ENCODE results near the gene DACT3.

DNA sequence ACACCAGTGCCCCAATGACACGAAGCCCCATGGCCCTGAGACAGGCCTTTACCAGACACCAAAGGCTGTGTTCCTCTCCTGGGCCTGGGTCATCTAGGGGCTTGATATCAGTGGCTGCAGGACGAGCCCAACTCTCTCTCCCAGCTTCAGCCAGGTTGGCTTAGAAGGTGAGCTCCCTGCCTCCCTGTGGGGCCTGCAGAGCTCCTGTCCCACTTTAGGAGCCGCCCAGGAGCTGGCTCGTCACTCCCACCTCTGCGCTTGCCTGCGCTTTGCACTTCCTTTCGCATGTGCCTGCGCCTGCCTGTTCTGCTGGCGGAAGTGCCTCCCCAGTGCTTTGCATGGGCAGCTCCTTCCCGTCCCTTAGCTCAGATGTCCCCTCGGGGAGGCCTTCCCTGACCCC is 55.0 kb downstream of the DACT3 start:
- TF ChIP-seq CTCF (IDR thresholded peaks at IDR 0.05; ENCODE audit: low read depth, low read length, missing input control) (no peak), RAD21 (IDR thresholded peaks at IDR 0.05) (no peak), SP1 (IDR thresholded peaks at IDR 0.05) (no peak), MAX (IDR thresholded peaks at IDR 0.05) (no peak), RXRA (IDR thresholded peaks at IDR 0.05) (no peak), JUND (IDR thresholded peaks at IDR 0.05) (no peak), EGR1 (IDR thresholded peaks at IDR 0.05; ENCODE audit: low read depth in 2 of 2) (no peak), GABPA (IDR thresholded peaks at IDR 0.05 in 1 of 2, conservative IDR thresholded peaks at IDR 0.05 in 1 of 2) (no peak), FOXA1 (IDR thresholded peaks at IDR 0.05) (no peak), YY1 (IDR thresholded peaks at IDR 0.05) (no peak), REST (IDR thresholded peaks at IDR 0.05) (no peak), HNF4A (conservative IDR thresholded peaks at IDR 0.05) (no peak)
- TF ChIP-seq, protein P1, sequence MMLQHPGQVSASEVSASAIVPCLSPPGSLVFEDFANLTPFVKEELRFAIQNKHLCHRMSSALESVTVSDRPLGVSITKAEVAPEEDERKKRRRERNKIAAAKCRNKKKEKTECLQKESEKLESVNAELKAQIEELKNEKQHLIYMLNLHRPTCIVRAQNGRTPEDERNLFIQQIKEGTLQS (IDR thresholded peaks at IDR 0.05): no peak
